Measurements from ENCODE around the gene TXNDC16.

DNA sequence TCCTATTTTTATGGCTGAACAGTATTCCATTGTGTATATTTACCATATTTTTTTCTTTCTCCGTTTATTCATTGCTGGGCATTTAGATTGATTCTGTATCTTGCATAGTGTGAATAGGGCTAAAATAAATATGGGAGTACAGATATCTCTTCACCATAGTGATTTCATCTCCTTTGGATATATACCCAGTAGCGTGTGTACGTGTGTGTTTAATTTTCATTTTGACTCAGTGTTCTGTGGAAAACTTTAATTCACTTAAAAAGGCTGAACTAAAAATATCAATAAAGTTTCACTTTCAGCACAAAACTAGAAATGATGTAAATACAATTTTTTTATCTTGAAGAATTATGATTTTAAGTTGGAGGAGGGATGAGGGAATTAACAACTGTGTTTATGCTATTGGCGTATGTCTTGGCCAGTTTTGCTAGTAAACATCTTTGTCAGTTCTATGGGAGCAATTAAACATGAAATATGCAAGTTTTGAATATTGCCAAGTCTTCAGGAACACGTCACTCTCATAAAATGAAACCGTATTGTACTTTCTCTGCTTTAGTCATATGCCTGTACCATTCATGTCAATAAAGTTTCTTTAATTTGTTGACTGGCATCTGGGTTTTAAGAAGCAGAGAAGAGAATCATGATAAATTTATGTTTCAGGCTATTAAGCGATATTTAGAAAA, 138.4 kb downstream of the TXNDC16 start:
- TF ChIP-seq CTCF (IDR thresholded peaks at IDR 0.05) (no peak), POLR2A (IDR thresholded peaks at IDR 0.05) (no peak)
